H9 (cell line): ENCODE data around the gene GRIN2A. TPM values are rescaled to one million over a fixed set of nuclear protein-coding genes. Genes with fewer than 3 reads are reported as not detected.

Experiments
- DNase-seq: peaks from one replicate; pipeline ENCODE4 v3.0.0-alpha.2; 2017
- H2AFZ ChIP-seq: one replicate; pipeline ENCODE4 v1.6.1; 2013; ENCODE audit warnings: mild to moderate bottlenecking, low read length, control low read depth, moderate library complexity
- H2AK5ac ChIP-seq: 2 replicates; pipeline ENCODE4 v1.6.1; 2013; ENCODE audit warnings: low read length, control low read depth, mixed read lengths; ENCODE audit not compliant: insufficient read length
- H2BK120ac ChIP-seq: one replicate; pipeline ENCODE4 v1.6.1; 2013; ENCODE audit warnings: low read depth, mild to moderate bottlenecking, low read length, control low read depth, inconsistent platforms; ENCODE audit not compliant: poor library complexity, severe bottlenecking
- H2BK12ac ChIP-seq: 2 replicates; pipeline ENCODE4 v1.6.1; 2013; ENCODE audit warnings: low read length, control low read depth, mixed read lengths, low read depth; ENCODE audit not compliant: insufficient read length
- H2BK15ac ChIP-seq: 2 replicates; pipeline ENCODE4 v1.6.1; 2013; ENCODE audit warnings: low read depth, low read length, control low read depth
- H2BK20ac ChIP-seq: one replicate; pipeline ENCODE4 v1.6.1; 2013; ENCODE audit warnings: low read depth, mild to moderate bottlenecking, low read length, control low read depth, inconsistent platforms; ENCODE audit not compliant: poor library complexity, severe bottlenecking
- H2BK5ac ChIP-seq: 2 replicates; pipeline ENCODE4 v1.6.1; 2013; ENCODE audit warnings: low read length, control low read depth, mixed read lengths; ENCODE audit not compliant: insufficient read length
- H3K14ac ChIP-seq: 2 replicates; pipeline ENCODE4 v1.6.1; 2013; ENCODE audit warnings: low read length, control low read depth; ENCODE audit not compliant: insufficient read depth
- H3K18ac ChIP-seq: 2 replicates; pipeline ENCODE4 v1.6.1; 2013; ENCODE audit warnings: low read depth, mild to moderate bottlenecking, mixed read lengths, low read length, control low read depth; ENCODE audit not compliant: insufficient read length
- H3K23ac ChIP-seq: 2 replicates; pipeline ENCODE4 v1.6.1; 2013; ENCODE audit warnings: low read length, control low read depth, mixed read lengths, low read depth; ENCODE audit not compliant: insufficient read length
- H3K23me2 ChIP-seq: 2 replicates; pipeline ENCODE4 v1.6.1; 2013; ENCODE audit warnings: low read depth, mild to moderate bottlenecking, mixed read lengths, low read length, control low read depth; ENCODE audit not compliant: insufficient read length, poor library complexity, severe bottlenecking
- H3K27ac ChIP-seq: 2 replicates; pipeline ENCODE4 v1.5.1; 2013; ENCODE audit warnings: low read length, control low read depth, mixed read lengths, low read depth; ENCODE audit not compliant: insufficient read length
- H3K27me3 ChIP-seq: 2 replicates; pipeline ENCODE4 v1.6.1; 2013; ENCODE audit warnings: low read length, control low read depth, inconsistent platforms; ENCODE audit not compliant: insufficient read depth
- H3K4ac ChIP-seq: 2 replicates; pipeline ENCODE4 v1.6.1; 2013; ENCODE audit warnings: low read depth, mild to moderate bottlenecking, control low read depth, inconsistent platforms, low read length, moderate library complexity
- H3K4me1 ChIP-seq: 2 replicates; pipeline ENCODE4 v1.6.1; 2013; ENCODE audit warnings: low read length, control low read depth, inconsistent platforms; ENCODE audit not compliant: insufficient read depth
- H3K4me2 ChIP-seq: 2 replicates; pipeline ENCODE4 v1.6.1; 2013; ENCODE audit warnings: low read length, control low read depth, mixed read lengths; ENCODE audit not compliant: insufficient read length, insufficient read depth
- H3K56ac ChIP-seq: 2 replicates; pipeline ENCODE4 v1.6.1; 2013; ENCODE audit warnings: low read depth, mild to moderate bottlenecking, mixed read lengths, low read length, control low read depth; ENCODE audit not compliant: insufficient read length
- H3K79me1 ChIP-seq: 2 replicates; pipeline ENCODE4 v1.6.1; 2013; ENCODE audit warnings: low read depth, mild to moderate bottlenecking, moderate library complexity, low read length, control low read depth, inconsistent platforms; ENCODE audit not compliant: insufficient read depth, poor library complexity, severe bottlenecking
- H3K79me2 ChIP-seq: 2 replicates; pipeline ENCODE4 v1.6.1; 2013; ENCODE audit warnings: low read length, control low read depth, inconsistent platforms; ENCODE audit not compliant: insufficient read depth
- H3K9ac ChIP-seq: 2 replicates; pipeline ENCODE4 v1.6.1; 2013; ENCODE audit warnings: low read length, control low read depth, mixed read lengths; ENCODE audit not compliant: insufficient read length; ENCODE audit errors: extremely low read depth
- H3K9me3 ChIP-seq: one replicate; pipeline ENCODE4 v1.6.1; 2013; ENCODE audit warnings: low read depth, low read length, inconsistent platforms; ENCODE audit not compliant: control insufficient read depth
- H3T11ph ChIP-seq: one replicate; pipeline ENCODE4 v1.6.1; 2013; ENCODE audit warnings: mild to moderate bottlenecking, low read length, control low read depth, inconsistent platforms
- H4K20me1 ChIP-seq: one replicate; pipeline ENCODE4 v1.6.1; 2013; ENCODE audit not compliant: control insufficient read depth, insufficient read length, insufficient read depth
- H4K5ac ChIP-seq: 2 replicates; pipeline ENCODE4 v1.6.1; 2013; ENCODE audit warnings: low read depth, mild to moderate bottlenecking, mixed read lengths, low read length, control low read depth; ENCODE audit not compliant: insufficient read length
- H4K8ac ChIP-seq: replicated peaks from 2 replicates; pipeline ENCODE4 v1.6.1; 2013; ENCODE audit warnings: low read length, control low read depth, mixed read lengths, low read depth; ENCODE audit not compliant: insufficient read length
- H4K91ac ChIP-seq: 2 replicates; pipeline ENCODE4 v1.6.1; 2013; ENCODE audit warnings: low read depth, mild to moderate bottlenecking, moderate library complexity, mixed read lengths, low read length, control low read depth; ENCODE audit not compliant: insufficient read length
- H3K27ac Mint-ChIP-seq, 3 experiments: 2 replicates in 2 of 3; 3 replicates in 1 of 3; pipeline ENCODE4 v1.8.0; 2020 to 2021; ENCODE audit warnings: mixed read lengths in 3 of 3, mild to moderate bottlenecking in 1 of 3, moderate library complexity in 1 of 3
- H3K27me3 Mint-ChIP-seq: 2 replicates; pipeline ENCODE4 v1.8.0; 2021; ENCODE audit warnings: low read depth, mild to moderate bottlenecking, moderate library complexity, mixed read lengths
- H3K36me3 Mint-ChIP-seq, 3 experiments: 2 replicates in 2 of 3; 3 replicates in 1 of 3; pipeline ENCODE4 v1.8.0; 2020 to 2021; ENCODE audit warnings: low read depth in 3 of 3, mixed read lengths in 3 of 3; ENCODE audit not compliant: insufficient read depth in 1 of 3
- H3K4me1 Mint-ChIP-seq, 2 experiments: 2 replicates each; pipeline ENCODE4 v1.8.0; 2020; ENCODE audit warnings: mixed read lengths in 2 of 2
- H3K4me3 Mint-ChIP-seq, 2 experiments: 2 replicates in 1 of 2; 3 replicates in 1 of 2; pipeline ENCODE4 v1.8.0; 2020 to 2021; ENCODE audit warnings: mild to moderate bottlenecking in 2 of 2, mixed read lengths in 2 of 2, moderate library complexity in 1 of 2
- H3K9me3 Mint-ChIP-seq, 2 experiments: 2 replicates in 1 of 2; 3 replicates in 1 of 2; pipeline ENCODE4 v1.8.0; 2020; ENCODE audit warnings: mild to moderate bottlenecking in 2 of 2, mixed read lengths in 2 of 2, moderate library complexity in 1 of 2
- CTCF ChIP-seq: fragments of 200-600 bp; sonication (generic); conservative IDR thresholded peaks from 3 replicates; pipeline ENCODE4 v1.8.0; 2021; ENCODE audit warnings: antibody characterized with exemption, mild to moderate bottlenecking
- WGBS: extraction: QIAGEN DNeasy Blood & Tissue Kit; methylation state at CpG from one replicate; pipeline ENCODE4 v1.1.7; 2013; ENCODE audit warnings: missing lambda C conversion rate, low lambda C conversion rate, mixed read lengths; ENCODE audit not compliant: insufficient read length; ENCODE audit errors: extremely low coverage; 5-methylcytosine and 5-hydroxymethylcytosine counted together
- total RNA-seq: library from RNA; stranded (reverse); gene quantifications from 2 replicates; pipeline ENCODE4 v1.2.1, GENCODE V29; 2021

The GRIN2A gene
- total RNA-seq, 1 experiment from 2014 or later, result 1.5 TPM

- no peak for DNase-seq
- H3K27ac Mint-ChIP-seq, result no peak overlapping the region
- Histone ChIP-seq H3K4me1 (no peaks in the 10 kb centered on the region), H3K79me1 (no peaks in the 10 kb centered on the region), H4K20me1 (no peaks in the 10 kb centered on the region), H2BK15ac (no peak overlapping the region), H2BK5ac (no peak overlapping the region), H4K8ac (no peak overlapping the region), H3K27me3 (no peaks in the 10 kb centered on the region; the same call in 1 of the 2 replicates), H3K23ac (no peak overlapping the region), H3K14ac (no peak overlapping the region), H4K5ac (no peak overlapping the region), H3K4me2 (no peak overlapping the region), H3K56ac (no peak overlapping the region), H3K79me2 (no peaks in the 10 kb centered on the region), H2BK12ac (no peak overlapping the region), H3K23me2 (no peaks in the 10 kb centered on the region), H3K18ac (no peak overlapping the region), H3T11ph (no peak overlapping the region), H4K91ac (no peak overlapping the region), H3K27ac (no peak overlapping the region), H2BK20ac (no peak overlapping the region), H2AK5ac (no peak overlapping the region), H3K9me3 (no peaks in the 10 kb centered on the region), H2BK120ac (no peak overlapping the region), H2AFZ (no peak overlapping the region), H3K4ac (no peak overlapping the region), H3K9ac (no peak overlapping the region)
- no peak overlapping the region for H3K4me3 Mint-ChIP-seq
- H3K9me3 Mint-ChIP-seq, result no peaks in the 10 kb centered on the region
- no CpG with 5 or more reads among the region's 4 CpGs for WGBS
- H3K36me3 Mint-ChIP-seq, result no peaks in the 10 kb centered on the region
- peaks cover 1% of the 10 kb centered on the region; the same call in 1 of the 2 replicates for H3K27me3 Mint-ChIP-seq
- peaks cover 6 to 9% of the 10 kb centered on the region in 2 experiments; a peak in 3 of 4 replicates for H3K4me1 Mint-ChIP-seq
- no peak for TF ChIP-seq CTCF
Observed at GRCh38 chr16:10031955-10032354, 150.3 kb downstream of the GRIN2A start.
